Measurements from ENCODE around the gene PRKCZ. TPM values are rescaled to one million over a fixed set of nuclear protein-coding genes. Genes with fewer than 3 reads are reported as not detected.

Gene PRKCZ
- total RNA-seq, 2 donors from 2014 or later = 50.4 to 72.2 TPM

- Histone ChIP-seq H3K27me3 (no peaks in the 10 kb centered on the region), H3K9me3 (no peaks in the 10 kb centered on the region), H3K27ac (no peak overlapping the region), H3K4me1 (no peaks in the 10 kb centered on the region), H3K9ac (ENCODE audit: low read depth in 2 of 2, low read length in 2 of 2) (no peak overlapping the region), H3K4me3 (no peak overlapping the region), H3K36me3 (no peaks in the 10 kb centered on the region)
- TF ChIP-seq, protein P1, sequence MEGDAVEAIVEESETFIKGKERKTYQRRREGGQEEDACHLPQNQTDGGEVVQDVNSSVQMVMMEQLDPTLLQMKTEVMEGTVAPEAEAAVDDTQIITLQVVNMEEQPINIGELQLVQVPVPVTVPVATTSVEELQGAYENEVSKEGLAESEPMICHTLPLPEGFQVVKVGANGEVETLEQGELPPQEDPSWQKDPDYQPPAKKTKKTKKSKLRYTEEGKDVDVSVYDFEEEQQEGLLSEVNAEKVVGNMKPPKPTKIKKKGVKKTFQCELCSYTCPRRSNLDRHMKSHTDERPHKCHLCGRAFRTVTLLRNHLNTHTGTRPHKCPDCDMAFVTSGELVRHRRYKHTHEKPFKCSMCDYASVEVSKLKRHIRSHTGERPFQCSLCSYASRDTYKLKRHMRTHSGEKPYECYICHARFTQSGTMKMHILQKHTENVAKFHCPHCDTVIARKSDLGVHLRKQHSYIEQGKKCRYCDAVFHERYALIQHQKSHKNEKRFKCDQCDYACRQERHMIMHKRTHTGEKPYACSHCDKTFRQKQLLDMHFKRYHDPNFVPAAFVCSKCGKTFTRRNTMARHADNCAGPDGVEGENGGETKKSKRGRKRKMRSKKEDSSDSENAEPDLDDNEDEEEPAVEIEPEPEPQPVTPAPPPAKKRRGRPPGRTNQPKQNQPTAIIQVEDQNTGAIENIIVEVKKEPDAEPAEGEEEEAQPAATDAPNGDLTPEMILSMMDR (IDR thresholded peaks at IDR 0.05) = no peak
- intact Hi-C loops (cut with DNase I) = no loop called here
- DNase-seq = no peak
Observed at GRCh38 chr1:2168090-2168489, 117.9 kb downstream of the PRKCZ start.

GRCh38 chr1:2168535-2168934, 118.3 kb downstream of the PRKCZ start:
- no peak overlapping the region for H3K4me3 ChIP-seq
- no peaks in the 10 kb centered on the region for H3K4me1 ChIP-seq
- TF ChIP-seq, protein P1 (IDR thresholded peaks at IDR 0.05) = no peak
- no peak overlapping the region for H3K27ac ChIP-seq
- H3K36me3 ChIP-seq = no peaks in the 10 kb centered on the region
- no peaks in the 10 kb centered on the region for H3K9me3 ChIP-seq
- no peak for DNase-seq
- intact Hi-C loops (cut with DNase I) = no loop called here
- no peak overlapping the region for H3K9ac ChIP-seq (ENCODE audit: low read depth in 2 of 2, low read length in 2 of 2)
- no peaks in the 10 kb centered on the region for H3K27me3 ChIP-seq

DNA sequence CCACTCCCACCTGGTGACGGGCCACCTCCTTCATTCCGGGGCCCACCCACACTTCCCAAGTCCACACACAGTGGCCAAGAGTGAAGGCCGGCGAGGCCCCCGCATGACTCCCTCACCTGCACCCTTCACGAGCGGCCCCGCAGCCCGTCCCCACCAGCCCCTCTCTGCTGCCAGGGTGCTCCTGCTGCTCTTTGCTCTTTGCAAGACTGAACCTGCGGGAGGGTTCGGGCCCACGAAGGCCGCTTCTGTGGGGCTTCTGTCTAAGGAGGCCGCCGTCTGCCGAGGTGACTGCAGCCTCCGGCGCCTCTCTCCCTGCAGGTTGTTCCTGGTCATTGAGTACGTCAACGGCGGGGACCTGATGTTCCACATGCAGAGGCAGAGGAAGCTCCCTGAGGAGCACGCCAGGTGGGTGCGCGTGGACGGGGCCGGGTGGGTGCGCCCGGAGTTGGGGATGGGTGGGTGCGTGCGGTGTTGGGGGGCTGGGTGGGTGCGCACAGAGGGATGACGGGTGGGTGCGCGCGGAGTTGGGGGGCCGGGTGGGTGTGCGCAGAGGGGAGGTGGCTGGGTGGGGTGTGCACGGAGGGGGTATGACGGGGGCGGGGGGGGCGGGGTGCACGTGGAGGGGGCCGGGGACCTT, 119.1 kb downstream of the PRKCZ start:
- TF ChIP-seq, protein P1 (IDR thresholded peaks at IDR 0.05) = no peak
- Histone ChIP-seq H3K4me3 (no peak overlapping the region), H3K9me3 (no peaks in the 10 kb centered on the region), H3K27ac (no peak overlapping the region), H3K36me3 (no peaks in the 10 kb centered on the region), H3K27me3 (no peaks in the 10 kb centered on the region), H3K9ac (ENCODE audit: low read depth in 2 of 2, low read length in 2 of 2) (no peak overlapping the region), H3K4me1 (no peaks in the 10 kb centered on the region)
- intact Hi-C loops (cut with DNase I) = no loop called here
- no peak for DNase-seq

GRCh38 chr1:2170211-2170610, 120.0 kb downstream of the PRKCZ start:
- Histone ChIP-seq H3K4me1 (no peaks in the 10 kb centered on the region), H3K36me3 (no peaks in the 10 kb centered on the region), H3K27me3 (no peaks in the 10 kb centered on the region), H3K9me3 (no peaks in the 10 kb centered on the region), H3K9ac (ENCODE audit: low read depth in 2 of 2, low read length in 2 of 2) (no peak overlapping the region), H3K27ac (no peak overlapping the region), H3K4me3 (no peak overlapping the region)
- no peak for DNase-seq
- intact Hi-C loops (cut with DNase I) = loop anchor here (10.0 kb wide), 1 partner anchor 205 kb away; no protein-coding TSS in a partner anchor
- TF ChIP-seq, protein P1 (IDR thresholded peaks at IDR 0.05) = no peak

- H3K27me3 ChIP-seq = no peaks in the 10 kb centered on the region
- DNase-seq = no peak
- no peak overlapping the region for H3K4me3 ChIP-seq
- H3K36me3 ChIP-seq = no peaks in the 10 kb centered on the region
- TF ChIP-seq, protein P1 (IDR thresholded peaks at IDR 0.05) = no peak
- intact Hi-C loops (cut with DNase I) = loop anchor here (10.0 kb wide), 1 partner anchor 207 kb away; no protein-coding TSS in a partner anchor
- H3K27ac ChIP-seq = no peak overlapping the region
- no peak overlapping the region for H3K9ac ChIP-seq (ENCODE audit: low read depth in 2 of 2, low read length in 2 of 2)
- H3K9me3 ChIP-seq = no peaks in the 10 kb centered on the region
- no peaks in the 10 kb centered on the region for H3K4me1 ChIP-seq
Observed at GRCh38 chr1:2172012-2172411, 121.8 kb downstream of the PRKCZ start.

Data from colonic mucosa (tissue), 4 donors.